Measurements from ENCODE around the gene CNOT3. TPM values are rescaled to one million over a fixed set of nuclear protein-coding genes. Genes with fewer than 3 reads are reported as not detected.
A peak's percentile ranks its signal among the peaks of the same experiment; 100 is the strongest.

The CNOT3 gene
- total and polyA plus RNA-seq, 2 experiments from 2014 or later = 39.7 to 47.0 TPM

GRCh38 chr19:54173359-54173699, 35.8 kb downstream of the CNOT3 start (continued):
- TF ChIP-seq ZNF462 (CRISPR knock-in tag; IDR thresholded peaks at IDR 0.05) (no peak), NANOG (IDR thresholded peaks at IDR 0.05; ENCODE audit: borderline replicate concordance) (no peak)

DNA sequence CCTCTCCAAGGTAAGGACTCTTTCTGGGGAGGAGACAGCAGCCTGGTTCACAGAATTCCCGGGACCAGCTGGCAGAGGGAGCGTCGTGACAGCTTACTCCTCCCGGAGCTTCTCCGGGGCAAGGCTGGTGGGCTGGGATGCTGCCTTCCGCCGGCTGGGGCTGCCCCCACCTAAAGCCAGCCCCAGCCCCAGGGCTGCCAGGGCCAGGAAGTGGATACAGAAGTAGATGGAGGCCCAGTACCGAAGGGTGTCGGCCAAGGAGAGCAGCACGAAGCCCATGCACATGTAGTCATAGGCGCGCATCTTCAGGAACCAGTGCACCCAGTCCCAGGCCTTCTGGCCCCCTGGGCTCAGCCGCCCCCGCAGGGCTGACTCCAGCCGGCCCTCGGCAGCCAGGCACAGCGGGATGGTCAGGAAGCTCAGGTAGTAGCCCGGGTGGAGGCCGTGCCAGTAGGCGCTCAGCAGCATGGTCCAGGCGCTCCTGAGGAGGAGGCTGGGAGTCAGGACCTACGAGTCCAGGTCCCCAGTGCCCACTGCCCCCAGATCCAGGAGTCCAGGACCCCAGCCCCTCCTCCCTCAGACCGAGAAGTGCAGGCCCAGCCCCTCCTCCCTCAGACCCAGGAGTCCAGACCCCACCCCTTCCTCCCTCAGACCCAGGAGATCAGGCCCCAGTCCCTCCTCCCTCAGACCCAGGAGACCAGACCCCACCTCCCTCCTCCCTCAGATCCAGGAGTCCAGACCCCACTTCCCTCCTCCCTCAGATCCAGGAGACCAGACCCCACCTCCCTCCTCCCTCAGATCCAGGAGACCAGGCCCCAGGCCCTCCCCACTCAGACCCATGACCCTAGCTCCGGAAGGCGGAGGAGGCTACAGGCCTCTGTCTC, 36.6 kb downstream of the CNOT3 start:
- peak; percentile 34 for DNase-seq (ENCODE audit: low spot score)
- Mint-ChIP-seq H3K27me3 (ENCODE audit: insufficient read depth, low read depth, poor library complexity) (peaks cover 34% of the 10 kb centered on the region), H3K36me3 (ENCODE audit: low read depth) (peaks cover 15% of the 10 kb centered on the region), H3K4me1 (peaks cover 21% of the 10 kb centered on the region), H3K4me3 (peak overlapping the region; percentile 27; the same call in 1 of the 3 replicates), H3K27ac (no peak overlapping the region), H3K9me3 (no peaks in the 10 kb centered on the region; the same call in 1 of the 3 replicates)
- Histone ChIP-seq H3K4me2 (no peak overlapping the region), H3K4me3 (no peak overlapping the region), H3F3A (replicated peaks; ENCODE audit: low read depth) (peaks cover 17% of the 10 kb centered on the region), H3K27me3 (ENCODE audit: insufficient read depth) (no peaks in the 10 kb centered on the region), H3K36me3 (ENCODE audit: insufficient read depth) (peaks cover 9% of the 10 kb centered on the region; the same call in 1 of the 2 replicates), H3K27ac (ENCODE audit: low read depth) (peak overlapping the region; percentile 69; the same call in 1 of the 2 replicates), H3K9me2 (ENCODE audit: insufficient read depth) (no peaks in the 10 kb centered on the region), H4K20me1 (replicated peaks; ENCODE audit: insufficient read depth) (peaks cover 9% of the 10 kb centered on the region), H3K79me2 (replicated peaks; ENCODE audit: insufficient read depth) (no peaks in the 10 kb centered on the region), H3K4me1 (ENCODE audit: insufficient read depth) (peaks cover 2% of the 10 kb centered on the region; the same call in 1 of the 2 replicates), H2AFZ (no peak overlapping the region)
- ATAC-seq = no peak
- no peak for TF ChIP-seq CREB1 (CRISPR knock-in tag; IDR thresholded peaks at IDR 0.05; ENCODE audit: low read depth)
- no peak for TF ChIP-seq JUNB (IDR thresholded peaks at IDR 0.05; ENCODE audit: unreplicated experiment)
- TF ChIP-seq ZNF114 (CRISPR knock-in tag; IDR thresholded peaks at IDR 0.05) = no peak
- no peak for TF ChIP-seq POLR2AphosphoS5 (IDR thresholded peaks at IDR 0.05; ENCODE audit: low read depth)
- TF ChIP-seq ZNF462 (CRISPR knock-in tag; IDR thresholded peaks at IDR 0.05) = no peak
- no peak for TF ChIP-seq NANOG (IDR thresholded peaks at IDR 0.05; ENCODE audit: borderline replicate concordance)
